Adrenal gland (tissue), 12 donors: ENCODE results near the gene OR9A4. TPM values are rescaled to one million over a fixed set of nuclear protein-coding genes. Genes with fewer than 3 reads are reported as not detected.

Source experiments
- DNase-seq, 7 donors: peaks; one replicate each; pipeline ENCODE4 v3.0.0-alpha.2; 2019 to 2020
- H3K27ac ChIP-seq, 5 donors: fragments of 200-600 bp; sonication (generic) in 4 of 5; 1 replicate in 3 of 5; 2 replicates in 2 of 5; pipeline versions ENCODE4 v1.5.1 to v1.8.0; 2016 to 2020; ENCODE audit warnings: mild to moderate bottlenecking in 1 of 5
- H3K27me3 ChIP-seq: fragments of 200-600 bp; 2 replicates; pipeline ENCODE4 v1.8.0; 2021
- H3K36me3 ChIP-seq, 2 donors: fragments of 200-600 bp; replicated peaks in 1 of 2; 1 replicate in 1 of 2; 2 replicates in 1 of 2; pipeline versions ENCODE4 v1.5.1 to v1.8.0; 2018 to 2022
- H3K4me1 ChIP-seq, 2 donors: fragments of 200-600 bp; replicated peaks in 1 of 2; 1 replicate in 1 of 2; 2 replicates in 1 of 2; pipeline versions ENCODE4 v1.5.1 to v1.8.0; 2018 to 2021
- H3K4me3 ChIP-seq, 4 donors: fragments of 200-600 bp; sonication (generic) in 3 of 4; one replicate each; pipeline ENCODE4 v1.5.1; 2016 to 2018
- H3K9me3 ChIP-seq, 3 donors: fragments of 200-600 bp; sonication (generic) in 1 of 3; replicated peaks in 1 of 3; 1 replicate in 2 of 3; 2 replicates in 1 of 3; pipeline versions ENCODE4 v1.5.1 to v1.8.0; 2016 to 2021
- CTCF ChIP-seq, 6 experiments: fragments of 450-650 bp in 4 of 6; fragments of 200-600 bp in 2 of 6; sonication (generic) in 1 of 6; IDR thresholded peaks; 1 replicate in 5 of 6; 2 replicates in 1 of 6; pipeline versions ENCODE4 v1.5.1 to v1.8.0; 2016 to 2021; ENCODE audit warnings: antibody characterized with exemption in 6 of 6, mild to moderate bottlenecking in 2 of 6, moderate library complexity in 1 of 6
- POLR2A ChIP-seq, 2 donors: fragments of 450-650 bp; IDR thresholded peaks; one replicate each; pipeline ENCODE4 v1.6.1; 2017; ENCODE audit warnings: antibody characterized with exemption in 2 of 2, mild to moderate bottlenecking in 2 of 2, moderate library complexity in 1 of 2
- WGBS, 4 donors: extraction: QIAGEN DNeasy Blood & Tissue Kit in 2 of 4; methylation state at CpG; one replicate each; pipeline versions ENCODE4 v1.1.5 to v1.1.7; 2013 to 2017; 5-methylcytosine and 5-hydroxymethylcytosine counted together
- intact Hi-C, 2 donors: fragments of 100-400 bp; cut with DNase I; formaldehyde crosslinking; loops; one replicate each; pipeline versions ENCODE4 v1.14.1 to v1.15.0; 2022 to 2023
- polyA plus RNA-seq, 3 donors: library from polyadenylated mRNA; stranded (reverse); fragments of 200-250 nt in 2 of 3; fragments of 350-450 nt in 1 of 3; fragmentation: Illumina TruSeq in 1 of 3; extraction: RNeasy Lipid Tissue Mini Kit (QIAGEN cat#74804) in 1 of 3; gene quantifications; one replicate each; pipeline ENCODE4 v1.2.3, GENCODE V29; 2013 to 2014
- total RNA-seq, 9 donors: library from RNA; depleted of rRNA in 4 of 9; stranded (reverse); fragments of >200 nt in 4 of 9; fragments of 120-200 nt in 1 of 9; fragmentation: NEBNext Ultra II Directional in 1 of 9; extraction: Animal tissue kit (Norgen Biotek cat#: 25700) in 1 of 9; gene quantifications; one replicate each; pipeline versions ENCODE4 v1.1.0 to v1.2.4, GENCODE V29; 2013 to 2023
- donor health status: healthy with polysubstance abuse.
- donor health status: Bipolar disorder and iron deficiency.
- donor health status: DM: yes; HTN: yes; CAD: no.
- donor health status: DM: no; HTN: no; CAD: no.
- donor health status: DM: no; HTN: no; CAD: no.
- donor health status: DM: yes; HTN: yes; CAD: no.

The OR9A4 gene
- total and polyA plus RNA-seq, 12 donors, result 0.11 TPM; not detected in 11

- TF ChIP-seq CTCF (IDR thresholded peaks at IDR 0.05) (no peak), POLR2A (IDR thresholded peaks at IDR 0.05) (no peak)
- Histone ChIP-seq H3K4me3 (no peak overlapping the region), H3K36me3 (no peaks in the 10 kb centered on the region), H3K9me3 (no peaks in the 10 kb centered on the region), H3K27ac (no peak overlapping the region), H3K4me1 (no peaks in the 10 kb centered on the region), H3K27me3 (no peaks in the 10 kb centered on the region)
- peak in 1 of 7 donors; percentile 10 for DNase-seq
- intact Hi-C loops, result no loop called here
- 45 to 52% (median 48%) methylated on average over 3 of the region's 3 CpGs for WGBS, 4 donors
Measured at GRCh38 chr7:141945356-141945755, 29.2 kb downstream of the OR9A4 start.

- H3K4me3 ChIP-seq, result peak within 1 kb of the TSS in 1 of 4 donors; percentile 23
- no peaks in the 10 kb centered on the region for H3K9me3 ChIP-seq
- no peaks in the 10 kb centered on the region for H3K36me3 ChIP-seq
- H3K27ac ChIP-seq, result no peak within 1 kb of the TSS
- no peak for TF ChIP-seq CTCF (IDR thresholded peaks at IDR 0.05)
- TF ChIP-seq POLR2A (IDR thresholded peaks at IDR 0.05), result no peak
- intact Hi-C loops, result no loop called here
- 55 to 72% (median 65%) methylated on average over 3 of the region's 3 CpGs for WGBS, 4 donors
- DNase-seq, result no peak
- no peaks in the 10 kb centered on the region for H3K27me3 ChIP-seq
- H3K4me1 ChIP-seq, result no peaks in the 10 kb centered on the region
Measured at GRCh38 chr7:141946796-141947195, 30.6 kb downstream of the OR9A4 start, which contains the start of gene CLEC5A. Gene CLEC5A, minus strand, starts transcription at chr7:141946974. Its CDS starts 682 bp downstream, at chr7:141946292.

- Histone ChIP-seq H3K9me3 (no peaks in the 10 kb centered on the region), H3K36me3 (no peaks in the 10 kb centered on the region), H3K27me3 (no peaks in the 10 kb centered on the region), H3K4me3 (no peak overlapping the region), H3K4me1 (no peaks in the 10 kb centered on the region), H3K27ac (no peak overlapping the region)
- TF ChIP-seq CTCF (IDR thresholded peaks at IDR 0.05) (no peak), POLR2A (IDR thresholded peaks at IDR 0.05) (no peak)
- no peak for DNase-seq
- intact Hi-C loops, result no loop called here
- WGBS, 4 donors, result 71 to 73% (median 72%) methylated on average over 2 of the region's 2 CpGs
Measured at GRCh38 chr7:141949021-141949420, 32.8 kb downstream of the OR9A4 start.

GRCh38 chr7:141949451-141949850 lies 33.3 kb downstream of the OR9A4 start:
- no peak for DNase-seq
- Histone ChIP-seq H3K27ac (no peak overlapping the region), H3K9me3 (no peaks in the 10 kb centered on the region), H3K27me3 (no peaks in the 10 kb centered on the region), H3K4me1 (no peaks in the 10 kb centered on the region), H3K36me3 (no peaks in the 10 kb centered on the region), H3K4me3 (no peak overlapping the region)
- TF ChIP-seq CTCF (IDR thresholded peaks at IDR 0.05) (no peak), POLR2A (IDR thresholded peaks at IDR 0.05) (no peak)
- intact Hi-C loops, result no loop called here
- 36 to 52% (median 46%) methylated on average over 2 of the region's 2 CpGs for WGBS, 4 donors
